Right lung (tissue), 5 donors: ENCODE data around the gene MAP4K4. TPM values are rescaled to one million over a fixed set of nuclear protein-coding genes. Genes with fewer than 3 reads are reported as not detected.

Source experiments
- DNase-seq, 2 donors: peaks; one replicate each; pipeline ENCODE4 v3.0.0-alpha.2; 2013
- polyA plus RNA-seq, 5 donors: library from polyadenylated mRNA; unstranded; fragments of 120-200 nt; gene quantifications; one replicate each; pipeline versions ENCODE4 v1.2.1 to v1.2.3, GENCODE V29; 2013; ENCODE audit warnings: inconsistent platforms in 1 of 5, low replicate concordance in 1 of 5; ENCODE audit not compliant: insufficient read length in 5 of 5, insufficient read depth in 1 of 5

MAP4K4 gene
- polyA plus RNA-seq, 5 donors = 96.9 to 142 (median 130) TPM

DNA sequence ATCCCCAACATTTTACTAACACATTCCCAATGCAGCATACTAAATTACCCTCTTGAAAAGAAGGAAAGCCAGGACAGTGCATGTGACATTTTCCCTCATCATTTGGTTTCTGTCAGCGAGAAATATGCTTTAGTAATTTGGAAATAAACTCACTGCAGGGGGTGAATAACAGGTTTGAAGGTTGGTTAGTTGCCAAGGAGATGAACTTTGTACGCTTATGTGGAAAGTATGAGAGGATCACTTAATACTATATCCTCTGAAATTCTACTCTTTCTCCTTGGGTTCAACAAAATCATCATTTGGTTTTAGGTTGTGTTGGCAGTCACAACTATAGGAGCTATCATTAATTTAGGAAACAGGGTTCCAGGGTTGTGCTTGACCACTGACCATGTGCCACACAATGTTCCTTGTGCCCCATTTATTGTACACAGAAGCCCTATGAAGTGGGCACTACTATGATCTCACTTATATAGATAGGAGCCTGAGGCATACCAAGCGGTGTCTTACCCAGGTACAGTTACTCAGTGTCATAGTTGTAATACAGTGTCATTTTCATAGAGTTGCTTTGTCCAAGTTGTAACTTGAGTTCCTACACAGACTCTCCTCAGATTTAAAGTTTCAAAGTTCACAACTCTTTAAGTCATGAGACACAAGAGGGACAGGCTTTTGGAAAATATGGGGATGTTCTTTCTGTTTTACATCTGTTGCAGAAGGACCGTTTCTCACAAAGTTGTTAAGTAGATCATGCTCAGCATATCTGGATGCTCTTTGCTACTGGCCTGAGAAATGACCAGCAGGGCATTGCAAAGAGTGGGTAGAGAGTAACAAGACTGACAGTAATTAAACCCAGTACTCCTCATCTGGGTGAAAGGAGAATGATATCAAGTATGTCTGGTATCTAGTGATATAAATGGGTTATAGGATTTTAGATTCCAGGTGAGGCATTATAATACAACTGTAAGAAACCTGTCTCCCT is 91.8 kb downstream of the MAP4K4 start:
- no peak for DNase-seq

DNA sequence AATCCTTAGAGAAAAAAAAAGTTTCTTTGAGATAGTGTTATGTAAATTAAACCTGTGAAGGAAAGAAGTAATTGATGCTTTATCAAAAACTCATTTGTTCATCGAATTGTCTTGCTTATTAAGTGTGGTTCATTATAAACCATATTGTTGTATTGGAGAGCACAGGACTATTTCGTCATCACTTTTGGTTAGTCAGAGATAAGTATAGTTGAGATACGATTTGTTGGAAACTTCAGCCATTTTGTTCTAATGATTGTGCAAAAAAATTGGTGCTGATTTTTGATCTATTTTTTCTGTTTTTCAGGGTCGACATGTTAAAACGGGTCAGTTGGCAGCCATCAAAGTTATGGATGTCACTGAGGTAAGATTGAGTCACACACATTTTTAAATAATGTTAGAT is 92.9 kb downstream of the MAP4K4 start:
- no peak for DNase-seq

DNA sequence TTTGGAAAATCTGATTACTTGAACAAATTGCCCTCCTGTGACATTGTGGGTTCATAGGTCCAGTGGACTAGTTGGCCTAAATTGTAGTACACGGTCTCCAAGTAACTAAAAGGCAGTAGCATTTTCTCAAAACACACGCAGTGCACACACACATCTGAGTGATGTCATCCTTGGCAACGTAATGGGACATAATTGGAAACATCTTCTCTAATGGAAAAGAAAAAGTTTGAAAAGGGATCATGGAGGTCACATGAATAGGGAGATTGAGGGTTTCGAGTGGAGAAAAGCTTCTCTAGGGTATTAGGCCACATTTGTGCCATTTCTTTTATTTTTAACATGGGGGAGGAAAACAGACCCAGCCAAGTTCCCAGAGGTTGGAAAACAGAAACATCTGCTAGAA is 93.3 kb downstream of the MAP4K4 start:
- no peak for DNase-seq

DNA sequence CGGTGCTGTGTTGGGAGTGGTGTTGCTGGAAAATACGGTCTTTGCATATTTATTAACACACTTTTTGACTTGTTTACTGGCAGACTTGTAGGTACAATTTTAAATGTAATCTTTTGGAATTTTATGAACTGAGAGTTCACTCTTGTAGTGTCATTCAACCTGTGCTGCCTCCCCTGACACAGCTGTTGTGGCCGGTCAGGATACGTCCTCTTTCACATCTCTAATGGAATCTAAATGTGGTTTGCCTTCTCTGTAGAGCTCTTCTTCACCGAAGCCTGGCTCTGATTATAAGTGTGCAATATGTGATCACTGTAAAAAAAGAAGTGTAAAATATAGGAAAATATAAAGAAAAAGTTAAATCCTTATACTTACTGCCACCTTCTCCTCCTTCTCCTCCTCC is 94.7 kb downstream of the MAP4K4 start:
- DNase-seq = no peak

DNA sequence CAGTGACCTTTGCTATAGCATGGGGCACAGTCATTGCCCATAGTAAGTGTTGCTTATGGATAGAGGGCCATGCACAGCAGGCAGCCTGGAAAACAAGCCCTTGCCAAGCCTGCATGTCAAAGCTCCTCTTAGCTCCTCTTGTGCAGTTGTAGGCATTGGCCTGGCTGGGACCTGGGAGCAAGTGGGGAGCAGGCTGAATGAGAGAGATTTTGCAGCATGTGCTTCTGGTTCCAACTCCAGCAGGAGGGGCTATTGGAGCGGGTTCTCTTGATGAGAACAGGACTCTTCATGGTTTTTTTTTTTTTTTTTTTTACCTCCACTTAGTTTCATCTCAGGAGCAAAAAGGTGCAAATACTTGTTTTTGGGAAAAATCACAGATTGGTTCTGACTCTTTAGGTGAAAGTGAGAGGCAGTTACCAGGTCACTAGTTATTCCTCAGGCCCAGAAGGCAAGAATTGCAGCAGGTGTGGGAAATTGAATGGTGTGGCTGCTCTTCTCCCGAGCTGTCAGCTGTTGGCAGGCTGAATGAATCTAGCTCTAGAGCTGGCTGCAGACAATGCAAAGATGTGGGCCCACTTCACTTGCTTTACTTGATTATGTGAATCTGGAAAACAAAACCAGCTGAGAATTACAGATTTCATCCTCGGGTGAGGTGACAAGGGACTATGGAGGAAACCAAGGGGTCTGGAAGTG is 95.9 kb downstream of the MAP4K4 start:
- no peak for DNase-seq

DNA sequence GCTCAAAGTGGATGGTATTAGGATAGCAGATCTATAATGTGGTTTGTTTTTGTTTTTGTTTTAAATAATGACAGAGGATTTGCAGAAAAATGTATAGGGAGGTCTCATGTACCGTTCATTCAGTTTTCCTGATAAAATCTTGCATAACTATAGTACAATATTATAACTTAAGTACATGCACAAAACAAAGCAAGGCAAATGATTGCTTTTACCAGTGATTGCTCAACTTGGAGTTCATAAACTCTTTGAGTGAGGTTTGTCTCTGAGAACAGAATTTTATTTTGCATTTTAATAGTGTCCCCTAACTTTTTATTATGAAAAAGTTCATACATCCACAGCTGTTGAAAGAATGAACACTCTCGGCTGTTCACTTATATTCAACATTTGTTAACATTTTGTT is 96.6 kb downstream of the MAP4K4 start:
- DNase-seq = no peak

DNA sequence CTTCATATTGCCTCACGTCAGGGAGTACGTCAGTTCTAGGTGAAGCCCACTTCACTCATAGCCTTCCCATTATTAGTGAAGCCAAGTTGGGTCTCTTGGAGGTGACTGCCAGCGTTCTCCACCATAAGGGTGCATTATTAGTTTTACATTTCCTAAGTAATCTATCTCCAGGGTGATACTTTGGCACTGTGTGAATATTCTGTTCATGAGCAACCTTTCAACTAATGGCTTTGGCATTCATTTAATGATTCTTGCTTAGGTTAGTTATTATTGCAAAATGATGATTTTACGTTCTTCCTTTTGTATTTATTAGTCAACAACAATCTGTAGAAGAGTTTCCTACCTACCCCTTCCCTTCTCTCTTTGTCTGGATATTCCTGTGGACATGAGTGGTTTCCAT is 97.5 kb downstream of the MAP4K4 start:
- DNase-seq = no peak

DNA sequence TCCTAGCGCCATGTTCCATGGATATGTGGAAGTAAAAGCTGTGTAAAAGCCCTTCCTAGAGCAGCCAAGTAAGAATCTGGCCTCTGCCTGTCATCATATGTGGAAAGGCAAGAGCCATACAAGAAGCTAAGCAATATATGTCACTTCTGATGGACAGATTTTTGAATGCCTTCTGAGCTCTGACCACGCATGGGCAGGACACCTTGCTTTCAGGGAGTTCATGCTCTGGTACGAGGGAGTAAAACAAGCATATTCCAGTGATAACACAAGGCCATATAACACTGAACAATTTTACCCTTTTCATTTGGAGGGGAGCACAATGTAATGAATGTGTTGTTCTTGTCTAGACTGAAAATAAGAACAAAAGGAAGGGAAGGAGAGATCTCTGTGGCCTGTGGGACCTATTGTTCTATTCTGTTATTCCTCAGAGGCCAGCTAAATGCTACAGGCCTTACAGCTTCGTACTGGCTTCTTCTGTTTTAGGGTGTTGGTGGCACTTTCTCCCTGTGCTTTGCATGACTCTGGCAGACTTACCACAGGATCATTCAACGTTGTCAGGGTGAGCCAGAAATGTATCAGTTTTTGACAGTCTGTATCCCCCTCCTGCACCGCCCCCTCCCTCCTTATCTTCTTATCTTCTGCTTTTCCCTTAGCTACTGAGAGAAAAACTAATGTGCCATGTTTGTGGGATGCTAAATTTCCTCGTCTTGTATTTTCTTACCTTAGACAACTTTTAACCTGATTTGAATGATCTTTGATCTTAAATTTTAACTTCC is 99.5 kb downstream of the MAP4K4 start:
- DNase-seq = no peak

DNA sequence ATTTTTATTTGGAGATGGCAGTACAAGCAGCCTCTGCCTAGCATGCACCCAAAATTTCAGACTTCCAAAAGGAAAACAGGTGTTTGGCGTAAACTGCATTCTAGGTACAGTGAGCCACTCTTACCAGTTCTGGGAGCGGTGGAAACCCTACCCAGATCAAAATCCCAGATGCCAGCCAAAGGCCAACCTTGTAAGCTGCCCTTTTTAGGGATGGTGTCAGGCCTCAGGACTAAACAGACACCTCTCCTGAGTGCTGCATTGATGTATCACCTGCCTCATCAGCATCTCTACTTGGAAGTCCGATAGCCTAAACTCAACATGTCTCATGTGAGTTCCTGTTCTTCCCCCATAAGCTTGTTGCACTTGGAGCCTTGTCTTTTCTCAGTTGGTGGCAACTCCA is 104.0 kb downstream of the MAP4K4 start:
- DNase-seq = no peak

DNA sequence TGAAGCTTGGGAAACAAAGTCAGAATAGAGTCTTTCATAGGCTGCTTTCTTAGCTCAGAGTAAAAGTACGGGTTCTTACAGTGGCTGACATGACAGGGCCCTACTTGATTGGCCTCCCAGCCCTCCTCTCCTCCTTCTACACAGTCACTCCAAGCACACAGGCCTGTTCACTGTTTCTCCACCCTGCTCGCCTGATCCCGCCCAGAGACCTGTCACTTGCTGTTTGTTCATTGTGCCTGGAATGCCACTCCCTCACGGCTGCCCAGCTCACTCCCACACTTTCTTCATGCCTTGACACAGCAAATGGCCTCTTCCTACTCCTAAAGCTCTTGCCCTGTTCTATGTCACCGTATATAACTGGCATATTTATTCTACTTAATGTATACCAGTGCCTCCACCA is 104.8 kb downstream of the MAP4K4 start:
- no peak for DNase-seq

DNA sequence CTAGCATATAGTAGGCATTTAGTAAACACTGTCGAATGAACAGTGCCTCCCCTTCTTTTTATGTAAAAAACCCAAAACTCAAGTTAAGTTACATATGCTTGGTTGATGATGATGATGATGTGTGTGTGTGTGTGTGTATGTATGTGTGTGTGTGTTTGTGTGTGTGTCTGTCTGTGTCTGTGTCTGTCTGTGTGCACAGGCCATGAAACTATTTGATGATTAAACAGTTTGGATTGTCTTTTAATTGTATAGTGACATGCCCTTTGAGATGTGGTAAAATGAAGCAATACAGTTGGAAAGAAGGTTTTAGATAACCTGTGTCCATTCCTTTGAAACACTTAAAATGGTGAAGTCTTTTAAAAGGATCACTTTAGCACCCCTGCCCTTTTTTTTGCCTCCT is 105.6 kb downstream of the MAP4K4 start:
- no peak for DNase-seq

DNA sequence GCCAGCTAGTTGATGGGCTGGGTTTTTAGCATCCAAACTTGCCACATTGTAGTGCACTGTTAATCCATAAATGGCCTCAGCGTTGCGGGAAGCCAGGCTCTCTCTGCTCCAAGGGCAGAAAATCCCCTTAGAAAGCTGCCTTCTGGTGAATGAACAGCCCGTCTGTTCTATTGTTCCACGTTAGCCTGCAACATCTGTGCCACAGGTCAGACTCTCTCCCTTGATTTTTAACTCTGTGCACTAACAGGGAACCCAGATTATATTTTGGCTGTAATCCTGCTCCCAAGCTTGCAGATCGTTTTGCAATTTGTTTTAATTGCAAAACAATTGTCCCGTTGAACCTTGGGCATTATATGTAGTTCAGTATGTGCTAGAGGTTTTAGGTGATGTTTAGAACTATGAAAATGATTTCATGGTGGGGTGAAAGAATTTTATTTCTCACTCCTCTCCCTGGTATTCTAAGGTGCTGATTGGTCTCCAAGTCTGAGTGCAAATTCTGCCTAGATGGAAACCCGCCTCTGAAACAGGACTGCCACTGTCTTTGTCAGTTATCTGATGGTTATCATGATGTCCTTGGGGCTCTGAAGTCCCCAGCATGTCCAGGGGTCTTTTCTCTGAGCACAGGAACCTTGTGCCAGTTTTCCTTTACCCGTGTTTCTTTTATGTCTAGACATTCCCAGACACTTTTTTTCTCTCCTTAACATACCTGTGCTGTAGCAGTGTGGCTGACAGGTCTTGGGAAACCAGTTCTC is 106.6 kb downstream of the MAP4K4 start:
- no peak for DNase-seq

DNA sequence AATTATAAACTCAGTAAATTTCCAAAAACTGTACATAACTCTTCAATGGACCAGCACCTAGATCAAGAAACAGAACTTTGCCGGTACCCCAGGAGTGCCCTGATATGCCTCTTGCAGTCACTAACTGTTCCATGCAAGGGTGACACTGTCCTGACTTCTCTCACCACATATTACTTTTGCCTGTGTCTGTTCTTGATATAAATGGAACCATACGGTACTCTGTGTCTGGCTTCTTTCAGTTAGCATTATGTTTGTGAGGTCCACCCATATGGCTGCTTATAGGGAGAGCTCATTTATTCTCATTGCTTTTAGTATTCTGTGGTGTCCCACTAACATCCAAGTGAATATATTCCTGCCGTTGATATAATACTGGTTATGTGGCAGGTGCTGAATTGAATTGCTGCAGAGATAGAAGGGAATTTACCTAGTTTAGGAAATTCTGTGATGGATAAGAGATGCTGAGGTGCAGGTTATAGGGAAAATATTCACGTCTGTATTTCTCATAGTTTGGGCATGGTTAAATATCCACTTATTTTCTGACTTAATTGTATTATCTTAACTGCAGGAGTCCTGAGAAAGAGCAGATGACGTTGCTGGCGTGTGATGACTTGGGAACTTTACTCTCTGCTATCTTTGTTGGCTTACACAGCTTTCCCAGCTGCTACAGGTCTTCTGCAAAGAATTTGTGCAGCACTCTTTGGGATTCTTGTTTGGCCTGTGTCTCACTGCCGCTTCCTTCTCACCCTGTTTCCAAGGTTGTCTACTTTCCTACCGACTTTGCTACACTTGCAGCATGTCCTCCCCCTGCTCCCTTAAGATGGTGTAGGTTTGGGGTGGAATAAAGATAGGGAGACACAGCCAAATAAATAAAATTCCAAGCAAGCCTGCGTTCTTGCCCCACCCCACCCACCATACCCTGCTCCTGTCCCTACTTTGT is 107.9 kb downstream of the MAP4K4 start:
- DNase-seq = no peak

DNA sequence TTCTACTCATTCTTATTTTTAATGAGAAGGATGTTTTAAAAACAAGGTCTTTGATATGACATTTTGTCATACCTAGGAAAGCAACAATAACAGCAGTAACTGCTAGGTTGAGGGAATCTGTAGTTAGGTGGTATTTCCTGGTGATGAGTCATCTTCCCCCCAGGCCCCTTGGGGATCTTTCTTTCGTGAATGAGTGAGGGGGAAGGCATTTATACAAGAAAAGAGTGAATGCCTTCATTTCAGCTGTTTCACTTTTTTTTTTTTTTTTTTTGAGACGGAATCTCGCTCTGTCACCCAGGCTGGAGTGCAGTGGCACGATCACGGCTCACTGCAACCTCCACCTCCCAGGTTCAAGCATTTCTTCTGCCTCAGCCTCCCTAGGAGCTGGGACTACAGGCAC is 108.6 kb downstream of the MAP4K4 start:
- DNase-seq = no peak

DNA sequence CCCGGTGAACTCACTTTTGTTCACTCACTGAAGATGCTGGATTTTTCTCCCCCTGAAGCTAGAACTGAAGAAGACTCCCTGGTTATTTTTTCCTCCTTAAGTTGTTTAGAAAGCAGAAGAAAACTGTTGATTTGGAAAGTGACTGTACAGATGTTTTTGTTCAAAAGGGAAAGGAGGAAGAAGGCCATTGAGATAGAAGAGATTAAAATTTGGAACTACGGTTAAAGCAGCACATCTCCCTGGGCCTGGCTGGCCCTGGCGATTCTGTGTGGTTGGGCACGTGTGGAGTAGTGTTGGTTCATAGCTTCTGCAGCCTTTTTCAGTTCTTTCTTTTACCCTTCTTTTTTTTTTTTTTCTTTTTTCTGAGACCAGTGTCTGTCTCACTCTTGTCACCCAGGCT is 109.2 kb downstream of the MAP4K4 start:
- no peak for DNase-seq

DNA sequence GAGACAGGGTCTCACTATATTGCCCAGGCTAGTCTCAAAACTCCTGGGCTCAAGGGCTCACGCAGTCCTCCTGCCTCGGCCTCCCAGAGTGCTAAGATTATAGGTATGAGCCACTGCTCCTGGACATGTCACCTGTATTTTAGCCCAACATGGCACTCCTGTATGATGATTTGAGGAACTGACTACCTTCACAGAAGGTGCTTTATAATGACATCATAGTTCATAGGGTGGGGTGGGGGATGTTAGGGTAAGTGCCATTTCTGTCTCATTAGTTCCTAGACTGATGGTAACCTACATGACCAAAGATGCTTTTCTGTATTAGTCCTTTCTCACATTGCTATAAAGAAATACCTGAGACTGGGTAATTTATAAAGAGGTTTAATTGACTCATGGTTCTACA is 109.7 kb downstream of the MAP4K4 start:
- no peak for DNase-seq

DNA sequence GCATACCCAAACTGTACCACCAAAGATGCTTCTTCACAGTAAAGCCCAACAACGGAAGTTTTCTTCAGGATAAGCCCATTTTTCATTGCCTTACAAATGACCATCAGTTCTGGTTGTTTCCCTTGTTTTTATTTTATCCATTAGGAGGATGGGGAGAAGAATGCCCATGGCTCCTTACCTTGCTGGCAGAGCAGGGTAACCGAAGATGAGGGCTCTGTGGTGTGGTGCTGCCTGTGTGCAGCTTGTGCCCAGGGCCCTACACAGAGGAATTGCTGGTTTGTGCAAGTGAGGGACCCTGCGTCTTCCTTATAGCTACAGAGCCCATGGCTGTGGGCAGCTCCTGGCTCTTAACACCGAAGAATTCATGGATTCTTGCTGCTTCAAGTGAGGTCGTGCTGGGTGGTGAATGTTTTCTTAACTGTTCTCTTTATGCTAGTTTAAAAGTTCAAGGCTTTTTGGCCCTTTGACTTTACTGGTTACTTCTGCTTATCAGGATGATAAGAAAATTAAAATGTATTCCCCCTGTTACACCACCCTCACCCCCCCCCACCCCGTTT is 110.6 kb downstream of the MAP4K4 start:
- DNase-seq = no peak

DNA sequence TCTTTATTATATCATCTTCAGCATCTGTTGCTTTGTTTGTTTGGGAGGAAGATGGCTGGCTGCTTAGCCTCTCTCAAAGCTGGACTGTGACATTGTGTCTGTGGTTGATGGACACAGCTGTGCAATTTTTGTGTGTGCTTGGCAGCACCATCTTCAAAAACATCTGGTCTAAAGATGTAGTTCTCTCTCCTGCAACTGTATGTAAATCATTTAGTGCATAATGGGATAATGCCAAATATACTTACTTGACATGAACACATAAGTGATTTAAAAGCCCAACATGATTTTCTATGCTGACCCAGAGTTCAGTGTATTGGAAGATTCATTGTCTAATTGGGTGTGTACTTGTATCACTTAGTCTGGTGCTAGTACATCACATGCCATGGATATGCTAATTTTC is 112.2 kb downstream of the MAP4K4 start:
- DNase-seq = no peak

DNA sequence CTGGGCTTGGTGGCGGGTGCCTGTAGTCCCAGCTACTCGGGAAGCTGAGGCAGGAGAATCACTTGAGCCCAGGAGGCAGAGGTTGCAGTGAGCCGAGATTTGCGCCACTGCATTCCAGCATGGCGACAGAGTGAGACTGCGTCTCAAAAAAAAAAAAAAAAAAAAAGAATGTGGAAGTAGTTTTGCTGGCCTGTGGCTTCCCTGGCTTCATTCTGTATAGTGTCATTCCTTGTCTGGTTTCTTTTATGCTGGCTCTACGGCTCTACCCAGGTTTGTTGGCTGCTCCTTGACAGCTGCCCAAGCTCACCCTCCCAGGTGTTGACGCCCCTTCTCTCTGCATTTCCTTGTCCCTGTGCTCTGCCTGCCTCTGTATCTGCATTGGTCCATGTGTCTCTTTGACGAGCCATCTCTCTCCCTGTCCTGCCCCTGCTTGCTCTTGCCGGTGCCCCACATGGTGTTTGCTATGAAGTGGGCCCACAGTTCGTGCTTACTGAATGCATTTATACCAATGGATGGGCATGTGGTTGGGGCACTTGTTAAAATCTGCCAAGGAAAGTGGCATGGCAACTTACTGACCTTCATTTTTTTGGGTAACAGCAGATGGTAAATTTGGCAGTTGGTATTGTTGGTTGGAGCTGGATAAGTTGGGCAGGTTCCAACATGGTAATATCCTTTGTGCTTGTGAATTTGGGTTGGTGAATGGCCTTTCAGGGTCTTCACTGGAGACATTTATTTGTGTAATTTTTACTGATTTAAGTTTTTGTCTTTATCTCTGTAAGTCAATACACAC is 113.9 kb downstream of the MAP4K4 start:
- no peak for DNase-seq
